ENCODE results near the gene FREY1.

GRCh38 chr11:45886816-45887520 is 20.1 kb downstream of the FREY1 start:
- TF ChIP-seq CTCF (IDR thresholded peaks at IDR 0.05; ENCODE audit: extremely low read depth in 1 of 2, insufficient read depth in 1 of 2, low read depth in 1 of 2, low read length in 2 of 2) (no peak), MAX (IDR thresholded peaks at IDR 0.05; ENCODE audit: insufficient read depth, insufficient read length) (no peak), POLR2A (IDR thresholded peaks at IDR 0.05; ENCODE audit: low read depth, low read length) (no peak), EZH2 (IDR thresholded peaks at IDR 0.05; ENCODE audit: borderline replicate concordance, low read depth, low read length, severe bottlenecking) (no peak), POLR2AphosphoS5 (IDR thresholded peaks at IDR 0.05; ENCODE audit: insufficient read depth, low read depth, low read length) (no peak), FOS (IDR thresholded peaks at IDR 0.05; ENCODE audit: borderline replicate concordance, insufficient read depth, low read length) (no peak), MYC (IDR thresholded peaks at IDR 0.05; ENCODE audit: low read depth, low read length) (no peak), GATA2 (IDR thresholded peaks at IDR 0.05; ENCODE audit: insufficient read depth, insufficient read length, low read depth, low read length) (no peak)
